ACC112 (cell line): Measurements from ENCODE around the gene RC3H1.
"Not testable (repeated sequence)": the region's sequence is repeated elsewhere in the genome, so short reads cannot be mapped to it uniquely, and the experiment has no call there.

Experiments used
- H2AFZ ChIP-seq: fragments of 200-600 bp; sonication (generic); one replicate; pipeline ENCODE4 v1.6.0; 2017; ENCODE audit warnings: antibody characterized with exemption, low read length; ENCODE audit not compliant: unreplicated experiment
- H3K27ac ChIP-seq: fragments of 200-600 bp; sonication (generic); 2 replicates; pipeline ENCODE4 v1.5.1; 2014; ENCODE audit warnings: low read depth, mild to moderate bottlenecking, antibody characterized with exemption, low read length, moderate library complexity
- H3K27me3 ChIP-seq: fragments of 200-600 bp; sonication (generic); 2 replicates; pipeline ENCODE4 v1.6.1; 2014; ENCODE audit warnings: mild to moderate bottlenecking, antibody characterized with exemption, low read length, moderate library complexity, mixed read lengths; ENCODE audit not compliant: insufficient read depth
- H3K36me3 ChIP-seq: fragments of 200-600 bp; sonication (generic); 2 replicates; pipeline ENCODE4 v1.6.1; 2016; ENCODE audit warnings: mild to moderate bottlenecking, antibody characterized with exemption, low read length, moderate library complexity, mixed read lengths; ENCODE audit not compliant: insufficient read depth
- H3K4me1 ChIP-seq: fragments of 200-600 bp; sonication (generic); one replicate; pipeline ENCODE4 v1.6.1; 2016; ENCODE audit warnings: low read length, mixed read lengths; ENCODE audit not compliant: insufficient read depth, unreplicated experiment, control insufficient read depth
- H3K4me3 ChIP-seq: fragments of 200-600 bp; sonication (generic); 2 replicates; pipeline ENCODE4 v1.5.1; 2014; ENCODE audit warnings: mild to moderate bottlenecking, low read depth, low read length
- H3K79me2 ChIP-seq: fragments of 200-600 bp; sonication (generic); one replicate; pipeline ENCODE4 v1.6.0; 2016; ENCODE audit warnings: low read length; ENCODE audit not compliant: control insufficient read depth, unreplicated experiment, insufficient read depth

Gene RC3H1

GRCh38 chr1:173954179-173954578 is 68.0 kb downstream of the RC3H1 start:
- H3K4me3 ChIP-seq = no peak overlapping the region
- no peak overlapping the region for H2AFZ ChIP-seq
- no peak overlapping the region for H3K27ac ChIP-seq
- peaks cover 5% of the 10 kb centered on the region for H3K79me2 ChIP-seq
- H3K36me3 ChIP-seq = peaks cover 12% of the 10 kb centered on the region
- peaks cover 6% of the 10 kb centered on the region for H3K4me1 ChIP-seq
- H3K27me3 ChIP-seq = no peaks in the 10 kb centered on the region

- no peak overlapping the region for H3K4me3 ChIP-seq
- no peaks in the 10 kb centered on the region for H3K27me3 ChIP-seq
- no peak overlapping the region for H2AFZ ChIP-seq
- peaks cover 6% of the 10 kb centered on the region for H3K4me1 ChIP-seq
- H3K27ac ChIP-seq = no peak overlapping the region
- H3K79me2 ChIP-seq = no peaks in the 10 kb centered on the region
- peaks cover 21% of the 10 kb centered on the region for H3K36me3 ChIP-seq
Observed at GRCh38 chr1:173948594-173948993, 73.6 kb downstream of the RC3H1 start.

GRCh38 chr1:173946380-173946921 is 75.7 kb downstream of the RC3H1 start:
- Histone ChIP-seq H3K4me3 (no peak overlapping the region), H3K27ac (no peak overlapping the region), H3K79me2 (no peaks in the 10 kb centered on the region), H3K4me1 (no peaks in the 10 kb centered on the region), H3K27me3 (no peaks in the 10 kb centered on the region), H2AFZ (no peak overlapping the region), H3K36me3 (peaks cover 29% of the 10 kb centered on the region)

GRCh38 chr1:173937062-173937461 is 85.1 kb downstream of the RC3H1 start:
- Histone ChIP-seq H3K4me3 (no peak overlapping the region), H3K27me3 (no peaks in the 10 kb centered on the region), H3K4me1 (no peaks in the 10 kb centered on the region), H3K79me2 (no peaks in the 10 kb centered on the region), H3K27ac (no peak overlapping the region), H2AFZ (no peak overlapping the region), H3K36me3 (peaks cover 36% of the 10 kb centered on the region)

- Histone ChIP-seq H3K4me1 (no peaks in the 10 kb centered on the region), H3K27me3 (no peaks in the 10 kb centered on the region), H3K4me3 (no peak overlapping the region), H3K79me2 (no peaks in the 10 kb centered on the region), H2AFZ (no peak overlapping the region), H3K36me3 (peaks cover 30% of the 10 kb centered on the region), H3K27ac (no peak overlapping the region)
Observed at GRCh38 chr1:173934440-173934839, 87.7 kb downstream of the RC3H1 start.

GRCh38 chr1:173930541-173930940 is 91.6 kb downstream of the RC3H1 start:
- not testable (repeated sequence) for H3K27ac ChIP-seq, H3K79me2 ChIP-seq, H2AFZ ChIP-seq, H3K4me1 ChIP-seq, H3K27me3 ChIP-seq, H3K4me3 ChIP-seq
- peaks cover 11% of the 10 kb centered on the region for H3K36me3 ChIP-seq

- Histone ChIP-seq H2AFZ (no peak overlapping the region), H3K27ac (no peak overlapping the region), H3K4me3 (no peak overlapping the region), H3K4me1 (no peaks in the 10 kb centered on the region), H3K79me2 (no peaks in the 10 kb centered on the region), H3K36me3 (no peaks in the 10 kb centered on the region), H3K27me3 (peaks cover 13% of the 10 kb centered on the region; the same call in 1 of the 2 replicates)
Observed at GRCh38 chr1:173925306-173926242, 96.6 kb downstream of the RC3H1 start.

- Histone ChIP-seq H3K4me3 (no peak overlapping the region), H3K27ac (no peak overlapping the region), H3K79me2 (no peaks in the 10 kb centered on the region), H2AFZ (no peak overlapping the region), H3K27me3 (peaks cover 13% of the 10 kb centered on the region; the same call in 1 of the 2 replicates), H3K4me1 (no peaks in the 10 kb centered on the region), H3K36me3 (no peaks in the 10 kb centered on the region)
Observed at GRCh38 chr1:173920861-173921260, 101.3 kb downstream of the RC3H1 start.

GRCh38 chr1:173917635-173918493 is 104.3 kb downstream of the RC3H1 start:
- Histone ChIP-seq H3K4me3 (no peak overlapping the region), H3K27ac (no peak overlapping the region), H3K79me2 (no peaks in the 10 kb centered on the region), H3K36me3 (no peaks in the 10 kb centered on the region), H2AFZ (no peak overlapping the region), H3K27me3 (peaks cover 13% of the 10 kb centered on the region; the same call in 1 of the 2 replicates), H3K4me1 (no peaks in the 10 kb centered on the region)

GRCh38 chr1:173917149-173917548 is 105.0 kb downstream of the RC3H1 start, which contains the start of gene SERPINC1:
SERPINC1 (minus strand) TSS chr1:173917327; CDS start chr1:173917259, 68 bp downstream.
- H3K79me2 ChIP-seq = no peaks in the 10 kb centered on the region
- no peak within 1 kb of the TSS for H3K27ac ChIP-seq
- no peak within 1 kb of the TSS for H2AFZ ChIP-seq
- no peaks in the 10 kb centered on the region for H3K4me1 ChIP-seq
- H3K27me3 ChIP-seq = peaks cover 6% of the 10 kb centered on the region; the same call in 1 of the 2 replicates
- no peak within 1 kb of the TSS for H3K4me3 ChIP-seq
- no peaks in the 10 kb centered on the region for H3K36me3 ChIP-seq
